Anterior cingulate cortex (tissue), 58 donors: ENCODE measurements around the gene B3GLCT.
"Not testable (repeated sequence)": the region's sequence is repeated elsewhere in the genome, so short reads cannot be mapped to it uniquely, and the experiment has no call there.

Source experiments
- DNase-seq, 58 donors: peaks; one replicate each; lab custom pipeline; 2025; lab: John Stamatoyannopoulos, UW

B3GLCT gene

DNA sequence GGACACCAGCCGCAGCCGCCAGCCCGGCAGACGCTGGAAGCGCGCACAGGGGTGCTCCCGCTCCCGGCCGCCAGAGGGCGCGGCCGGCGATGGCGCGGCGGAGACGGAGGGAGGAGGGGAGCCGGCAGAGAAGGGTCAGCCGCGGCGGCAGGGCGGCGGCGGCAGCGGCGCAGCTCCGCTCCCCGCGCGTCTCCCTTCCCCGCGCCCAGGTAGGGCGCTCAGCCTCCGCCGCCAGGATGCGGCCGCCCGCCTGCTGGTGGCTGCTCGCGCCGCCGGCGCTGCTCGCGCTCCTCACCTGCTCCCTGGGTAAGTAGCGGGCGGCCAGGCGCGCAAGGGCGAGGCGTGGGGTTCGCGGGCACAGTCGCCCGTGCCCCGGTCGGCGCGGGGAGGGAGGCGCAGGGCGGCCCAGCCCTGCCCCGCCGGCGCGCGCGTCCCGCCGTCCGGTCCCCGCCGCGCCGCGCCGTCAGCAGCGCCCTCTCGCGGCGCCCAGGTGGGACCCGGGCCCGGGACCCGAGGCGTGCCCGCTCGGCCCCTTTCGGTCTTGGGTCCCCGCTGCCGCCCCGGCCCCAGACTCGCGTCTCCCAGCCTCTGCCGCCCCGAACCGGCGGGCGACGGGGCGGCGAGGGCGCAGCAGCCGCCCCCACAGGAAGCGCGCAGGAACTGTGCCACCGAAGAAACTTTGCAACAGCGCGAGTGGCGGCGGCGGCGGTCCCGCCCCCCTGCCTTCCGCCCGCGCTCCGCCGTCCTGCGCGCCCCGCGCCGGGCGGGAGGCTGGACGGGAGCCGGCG, at the start of gene B3GLCT:
B3GLCT (plus strand) TSS at position 127 of the 788 bp plus-strand sequence; CDS start at position 237, 110 bp downstream.
- peak in 50 of 58 donors; percentile 12 to 82 (median 63) for DNase-seq

DNA sequence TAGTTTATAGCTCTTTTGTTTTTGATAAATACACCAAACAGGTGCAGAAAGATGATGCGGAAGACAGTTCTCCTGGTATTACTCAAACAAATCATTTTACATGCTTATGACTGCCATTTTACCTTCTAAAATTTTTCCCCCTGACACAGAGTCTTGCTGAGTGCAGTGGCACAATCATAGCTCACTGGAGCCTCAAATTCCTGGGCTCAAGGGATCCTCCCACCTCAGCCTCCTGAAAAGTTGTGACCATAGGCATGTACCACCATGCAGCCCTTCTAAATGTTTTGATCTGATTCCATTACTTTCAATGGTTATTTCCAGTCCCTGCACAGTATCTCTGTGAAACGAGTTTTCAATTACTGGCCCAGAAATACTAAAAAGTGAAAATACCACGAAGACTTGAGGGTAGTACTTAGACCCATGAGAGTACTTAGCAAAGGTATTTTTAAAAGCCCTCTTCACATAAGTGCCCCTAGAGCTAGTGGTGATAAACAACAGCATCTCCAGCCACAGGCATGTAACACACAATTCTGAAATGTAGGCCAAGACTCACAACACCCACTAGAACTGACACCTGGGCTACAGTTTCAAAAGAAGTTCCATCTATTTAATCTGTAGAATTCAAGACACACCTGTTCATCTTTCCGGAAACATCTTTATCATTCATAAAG, 49.3 kb upstream of the B3GLCT start:
- DNase-seq = no peak

DNA sequence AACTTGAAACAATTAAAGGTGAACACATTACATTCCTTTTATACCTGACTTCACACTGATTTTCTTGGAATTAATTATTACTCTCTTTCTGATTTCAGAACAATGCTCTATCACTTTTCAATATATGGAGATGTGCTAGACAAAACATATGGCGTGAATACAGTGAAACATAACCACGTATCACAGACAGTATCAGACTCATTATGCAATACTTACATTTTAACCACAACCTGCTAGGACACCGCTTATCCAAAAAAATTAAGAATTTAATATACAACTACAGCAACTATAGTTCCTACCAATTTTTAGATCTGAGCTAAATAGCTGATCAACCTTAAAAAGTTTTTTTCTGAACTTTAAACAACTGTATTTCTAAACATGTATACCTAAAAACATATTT, 47.9 kb upstream of the B3GLCT start:
- no peak for DNase-seq

DNA sequence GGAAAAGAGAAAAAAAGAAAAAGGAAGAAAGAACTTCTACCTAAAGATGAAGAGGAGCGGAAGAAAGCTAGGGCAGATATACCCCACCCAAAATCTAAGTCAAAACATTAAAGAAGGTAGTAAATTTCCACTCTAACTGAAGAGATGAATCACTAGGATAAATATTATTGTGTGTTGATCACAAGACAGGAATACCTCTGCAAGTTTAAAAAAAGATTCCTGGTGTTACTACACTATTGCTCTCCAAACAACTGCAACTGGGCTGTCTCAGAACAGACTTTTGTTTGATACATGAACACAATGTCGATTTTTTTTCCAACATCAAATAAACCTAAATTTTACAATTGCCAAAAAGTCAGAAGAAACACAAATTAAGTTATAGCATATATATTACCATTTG, 44.8 kb upstream of the B3GLCT start:
- no peak for DNase-seq

DNA sequence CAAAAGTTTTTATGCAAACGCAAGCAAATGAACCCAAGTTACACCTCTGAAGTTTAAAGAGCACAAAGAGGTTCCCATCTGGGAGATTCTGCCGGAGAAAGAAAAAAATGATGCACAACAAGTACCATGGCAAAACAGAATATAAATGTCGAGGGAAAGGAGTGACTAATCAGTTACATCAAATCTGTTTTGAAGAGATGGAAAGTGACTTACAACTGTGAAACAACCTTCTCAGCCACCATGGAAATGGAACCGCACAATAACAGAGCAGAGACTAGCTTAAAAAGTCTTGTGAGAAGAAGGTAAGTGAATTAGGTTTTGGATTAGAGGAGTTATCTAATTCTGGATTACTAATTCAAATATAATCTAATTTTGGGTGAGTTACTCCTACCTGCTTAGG, 40.5 kb upstream of the B3GLCT start:
- DNase-seq = no peak

DNA sequence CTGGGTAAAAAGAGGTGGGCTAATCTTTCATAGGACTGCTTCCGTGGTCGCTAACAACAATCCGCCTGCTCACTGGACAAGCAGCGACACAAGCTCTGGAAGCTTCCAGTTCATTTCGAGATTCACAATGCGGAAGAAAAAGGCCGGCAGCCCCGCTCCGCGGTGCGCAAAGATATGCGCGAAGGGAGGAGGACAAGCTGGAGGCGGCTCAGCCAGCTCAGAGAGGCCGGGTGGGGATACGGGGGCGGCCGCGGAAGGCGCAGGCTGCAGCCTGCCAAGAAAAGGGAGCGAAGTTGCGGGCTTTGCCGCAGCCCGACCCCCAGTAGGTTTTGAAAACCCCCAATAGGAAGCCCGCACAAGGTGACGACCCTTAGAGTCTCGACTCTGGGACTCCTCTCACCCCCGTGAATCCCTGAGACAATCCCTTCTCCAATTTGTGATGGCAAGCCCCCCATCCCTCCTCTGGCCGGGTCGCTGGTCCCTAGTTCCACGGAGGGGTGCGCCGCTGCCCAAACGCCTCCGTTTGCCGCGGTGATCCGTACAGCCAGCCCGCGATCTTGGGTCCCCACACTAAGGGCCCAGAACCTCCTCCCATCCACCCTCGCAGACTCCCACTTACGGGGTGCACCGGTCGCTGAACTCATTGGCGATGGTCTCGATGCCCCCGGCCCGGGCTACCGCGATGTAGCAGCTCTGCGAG, 38.8 kb upstream of the B3GLCT start:
- peak in 57 of 58 donors; percentile 4 to 82 (median 53) for DNase-seq

DNA sequence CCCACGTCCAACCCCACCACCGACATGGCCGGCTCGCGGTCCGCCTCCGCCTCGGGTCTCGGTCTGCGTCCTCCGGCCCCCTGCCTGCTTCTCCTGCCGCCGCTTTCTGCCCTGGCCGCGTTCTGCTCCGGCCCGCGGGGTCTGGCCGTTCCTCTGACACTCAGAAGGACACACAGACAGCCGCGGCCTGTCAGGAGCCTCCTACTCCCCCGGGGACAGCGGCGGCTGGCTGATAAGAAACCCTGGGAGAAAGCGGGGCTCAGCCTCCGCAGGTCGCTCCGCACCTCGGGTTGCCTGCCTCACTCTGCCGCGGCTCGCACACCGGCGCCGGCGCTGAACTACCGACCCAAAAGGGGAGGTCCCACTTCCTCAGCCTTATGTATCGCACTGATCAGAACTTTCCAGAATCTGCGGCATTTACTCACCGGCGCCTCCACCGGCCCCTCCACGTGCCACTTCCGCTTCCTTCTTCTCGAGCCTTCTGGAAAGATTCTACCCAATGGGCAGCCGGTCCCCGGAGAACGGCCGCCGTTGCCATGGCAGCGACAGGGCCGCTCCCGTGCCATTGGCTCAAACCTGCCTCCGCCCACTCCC, 38.1 kb upstream of the B3GLCT start, which contains the start of gene HSPH1:
HSPH1 (minus strand) TSS at position 348 of the 594 bp plus-strand sequence; CDS start at position 26, 322 bp downstream.
- DNase-seq = peak; percentile 87 to 100 (median 98)

DNA sequence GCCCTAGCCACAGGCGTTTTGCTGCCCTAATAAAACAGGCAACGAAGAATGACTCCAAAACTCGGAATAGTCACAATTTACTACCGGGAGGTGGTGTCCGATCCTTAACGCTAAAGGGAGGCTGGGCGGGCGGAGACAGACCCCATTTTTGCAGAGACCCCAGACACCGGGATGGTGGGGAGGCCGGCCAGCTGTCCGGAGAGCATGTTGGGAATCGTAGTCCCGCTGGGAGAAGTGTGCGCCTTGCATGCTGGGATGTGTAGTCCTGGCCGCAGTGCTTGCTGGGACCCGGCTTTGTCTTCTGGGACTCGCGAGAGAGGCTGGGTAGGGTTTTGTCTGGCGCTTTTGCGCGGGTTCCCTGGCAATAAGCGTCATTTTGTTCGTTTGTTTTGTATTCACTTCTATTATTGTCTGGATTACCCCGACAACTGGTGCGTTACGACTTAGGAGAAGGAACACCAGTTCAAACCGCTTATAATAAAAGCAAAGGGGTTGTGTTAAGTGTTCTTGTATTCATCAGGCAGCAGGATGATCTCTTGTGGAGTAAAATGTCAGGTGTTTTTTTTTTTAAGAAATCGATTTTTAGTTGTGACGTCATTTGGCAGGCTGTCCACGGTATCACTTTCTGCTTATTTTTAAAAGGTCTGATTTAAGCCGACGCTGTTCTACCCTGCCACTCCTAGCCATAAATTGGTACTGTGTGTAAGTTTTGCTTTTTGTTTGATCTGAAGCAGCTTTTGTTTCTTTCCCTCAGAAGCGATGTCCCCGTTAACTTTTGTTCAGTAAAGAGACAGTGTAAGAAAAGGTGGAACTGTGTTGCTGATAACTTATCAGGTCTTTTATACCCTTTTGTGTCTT, 37.4 kb upstream of the B3GLCT start:
- DNase-seq = peak; percentile 92 to 100 (median 98)

DNA sequence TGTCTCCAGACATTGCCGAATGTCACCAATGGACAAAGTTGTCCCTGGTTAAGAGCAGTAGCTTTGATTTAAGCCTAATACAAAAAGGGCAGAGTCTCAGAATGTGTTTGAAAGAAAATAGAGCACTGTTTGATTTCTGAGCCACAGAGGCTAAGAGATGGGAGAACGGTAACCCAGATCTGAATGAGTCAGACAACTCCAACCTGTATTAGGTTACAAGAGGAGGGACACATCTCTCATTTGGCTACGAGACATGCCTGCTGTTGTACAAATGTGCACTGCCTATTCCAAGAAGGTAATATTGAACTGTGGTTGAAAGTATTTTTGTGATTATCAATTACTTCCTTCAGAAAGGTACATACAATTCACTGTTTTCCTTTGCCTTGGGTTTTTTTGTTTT, 33.2 kb upstream of the B3GLCT start:
- no peak for DNase-seq

DNA sequence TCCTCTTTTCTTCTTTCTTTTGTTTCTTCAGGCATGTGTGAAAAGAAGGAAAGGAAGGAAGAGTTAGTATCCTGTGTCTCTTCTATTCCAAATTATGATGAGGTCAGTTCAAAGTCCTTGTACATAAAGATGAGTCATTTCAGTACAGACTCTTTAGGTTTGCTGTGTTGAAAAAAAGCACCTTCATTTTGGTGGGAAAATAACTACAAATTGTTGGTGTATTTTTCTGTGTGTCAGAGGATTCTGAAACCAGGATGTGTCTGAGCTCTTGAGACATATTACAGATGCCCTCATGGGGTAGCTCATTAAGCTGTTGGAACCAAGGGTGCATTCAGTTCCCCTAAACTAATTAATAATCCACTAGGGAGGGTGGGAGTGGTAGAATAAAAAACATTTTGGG, 32.3 kb upstream of the B3GLCT start:
- DNase-seq = no peak

DNA sequence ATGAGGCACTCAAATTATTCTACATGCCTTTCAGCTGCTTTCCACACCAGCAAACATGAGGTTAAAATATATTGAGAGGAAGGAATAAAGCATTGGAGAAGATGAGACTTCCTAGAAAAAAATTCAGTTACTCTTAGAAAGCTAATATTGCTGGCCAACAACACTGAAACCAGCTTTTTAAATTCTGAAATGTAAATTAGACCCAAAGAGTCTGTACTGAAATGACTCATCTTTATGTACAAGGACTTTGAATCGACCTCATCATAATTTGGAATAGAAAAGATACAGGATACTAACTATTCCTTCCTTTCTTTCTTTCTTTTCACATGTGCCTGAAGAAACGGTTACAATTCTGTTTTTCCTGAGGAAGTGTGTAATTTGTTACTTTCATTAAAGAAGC, 31.6 kb upstream of the B3GLCT start:
- no peak for DNase-seq

DNA sequence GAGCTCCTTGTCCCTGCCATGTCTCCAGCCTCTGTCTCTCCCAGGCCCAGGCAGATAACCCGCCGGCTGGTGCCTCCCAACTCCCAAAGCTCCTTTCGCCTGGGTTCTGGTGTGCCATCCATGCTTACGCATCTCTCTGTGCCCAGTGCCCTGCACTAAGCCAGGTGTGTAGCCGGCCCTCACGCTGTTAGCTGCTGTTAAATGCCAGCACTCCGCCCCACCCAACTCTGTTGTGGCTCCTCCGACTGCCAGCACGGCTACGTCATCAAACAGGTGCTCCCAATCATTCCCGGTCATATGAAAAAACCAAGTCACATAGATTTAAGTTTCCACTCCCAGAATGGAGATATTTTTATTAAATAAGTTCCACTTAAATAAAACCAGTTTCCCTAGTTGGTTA, 31.0 kb upstream of the B3GLCT start:
- no peak for DNase-seq

DNA sequence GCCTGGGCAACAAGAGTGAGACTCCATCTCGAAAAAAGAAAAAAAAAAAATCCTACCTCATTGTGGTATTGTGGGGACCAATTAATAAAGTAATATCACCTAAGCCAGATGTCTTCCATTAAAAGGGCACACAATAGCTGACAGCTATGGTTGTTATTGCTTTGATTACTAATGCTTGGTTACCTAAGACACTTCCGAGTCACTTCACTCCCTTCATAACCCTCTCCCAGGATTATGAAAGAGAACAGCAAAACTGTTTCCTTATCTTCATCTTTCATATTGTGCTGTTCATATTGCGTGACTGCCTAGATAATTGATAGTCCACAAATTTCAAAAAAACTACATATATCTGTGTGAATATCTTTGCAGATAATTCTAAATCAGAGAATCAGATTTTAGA, 27.8 kb upstream of the B3GLCT start:
- DNase-seq = no peak

DNA sequence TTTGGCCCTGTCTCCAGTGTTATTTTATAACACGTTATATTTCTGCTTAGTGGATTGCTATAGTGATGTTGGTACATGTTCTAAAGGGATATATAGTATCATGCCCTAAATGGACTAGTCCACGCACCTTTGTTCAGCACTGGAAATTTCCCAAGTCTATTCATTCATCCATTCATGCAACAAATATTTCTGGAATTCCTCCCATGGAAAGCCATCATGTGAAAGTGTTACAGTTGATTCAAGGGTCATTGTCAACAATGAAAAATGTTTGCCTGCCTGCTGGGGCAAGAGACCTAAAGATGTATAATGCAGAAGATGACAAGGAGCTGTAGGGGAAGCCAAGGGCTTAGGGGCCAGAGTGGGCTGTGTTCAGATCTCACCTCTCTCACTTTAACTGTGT, 27.2 kb upstream of the B3GLCT start:
- no peak for DNase-seq

DNA sequence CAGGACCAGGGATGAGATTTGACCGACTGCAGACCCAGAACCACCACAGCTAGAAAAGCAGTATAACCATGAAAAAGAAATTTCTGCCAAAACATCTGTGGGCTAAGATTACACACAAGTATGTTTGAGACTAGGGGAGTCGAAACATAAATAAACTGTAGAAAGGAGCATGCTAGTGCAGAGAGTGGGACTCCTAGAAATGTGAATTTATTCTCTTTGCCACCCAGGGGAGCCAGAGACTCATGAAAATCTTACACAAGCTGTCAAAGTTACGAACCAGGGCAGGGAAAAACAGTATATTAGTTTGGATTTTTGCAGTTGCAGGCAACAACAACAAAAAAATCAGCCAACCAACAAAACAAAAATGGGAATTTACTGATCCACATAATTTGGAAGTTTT, 25.8 kb upstream of the B3GLCT start:
- DNase-seq = peak in 7 of 58 donors; percentile 6 to 32 (median 9)

DNA sequence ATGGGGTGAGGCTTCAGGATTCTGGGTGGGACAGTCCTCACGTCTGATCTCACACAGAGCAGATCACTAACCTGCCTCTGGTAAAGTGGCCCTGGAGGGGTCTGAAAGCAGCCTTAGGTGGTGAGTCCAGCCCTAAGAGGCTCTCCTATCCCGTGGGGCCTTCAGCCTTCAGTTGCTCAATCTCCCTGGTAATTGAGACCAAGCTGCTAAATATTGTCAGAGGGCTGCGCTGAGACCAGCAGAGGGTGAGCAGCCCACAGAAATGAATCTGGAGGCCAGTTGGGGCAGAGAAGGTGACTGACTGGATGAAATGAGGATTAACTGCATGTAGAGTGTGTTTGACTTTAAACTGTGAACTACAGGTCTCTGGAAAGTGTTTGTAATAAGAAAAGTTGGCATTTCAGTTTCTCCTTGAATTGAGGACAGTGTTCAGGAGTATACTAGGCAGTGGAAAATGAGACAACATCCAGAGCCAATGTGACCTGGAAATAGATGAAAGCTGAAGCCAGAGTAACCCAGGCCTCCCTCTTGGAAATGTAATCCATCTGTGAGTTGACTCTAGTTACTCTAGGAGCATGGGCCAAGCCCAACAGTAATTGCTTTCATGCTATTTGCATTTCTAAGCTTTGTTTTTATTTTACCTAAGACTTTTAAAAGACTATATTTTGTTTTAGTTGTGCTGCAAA, 23.8 kb upstream of the B3GLCT start:
- no peak for DNase-seq

DNA sequence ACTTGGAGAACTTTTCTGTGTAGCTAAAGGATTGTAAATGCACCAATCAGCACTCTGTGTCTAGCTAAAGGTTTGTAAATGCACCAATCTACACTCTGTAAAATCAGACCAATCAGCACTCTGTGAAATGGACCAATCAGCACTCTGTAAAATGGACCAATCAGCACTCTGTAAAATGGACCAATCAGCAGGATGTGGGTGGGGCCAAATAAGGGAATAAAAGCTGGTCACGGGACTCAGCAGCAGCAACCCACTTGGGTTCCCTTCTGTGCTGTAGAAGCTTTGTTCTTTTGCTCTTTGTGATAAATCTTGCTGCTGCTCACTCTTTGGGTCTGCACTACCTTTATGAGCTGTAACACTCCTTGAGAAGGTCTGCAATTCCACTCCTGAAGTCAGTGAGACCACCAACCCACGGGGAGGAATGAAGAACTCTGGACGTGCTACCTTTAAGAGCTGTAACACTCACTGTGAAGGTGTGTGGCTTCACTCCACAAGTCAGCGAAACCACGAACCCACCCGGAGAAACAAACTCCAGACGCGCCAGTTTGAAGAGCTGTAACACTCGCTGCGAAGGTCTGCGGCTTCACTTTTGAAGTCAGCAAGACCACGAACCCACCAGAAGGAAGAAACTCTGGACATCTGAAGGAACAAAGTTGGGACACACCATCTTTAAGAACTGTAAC, 21.8 kb upstream of the B3GLCT start:
- DNase-seq = not testable (repeated sequence)

DNA sequence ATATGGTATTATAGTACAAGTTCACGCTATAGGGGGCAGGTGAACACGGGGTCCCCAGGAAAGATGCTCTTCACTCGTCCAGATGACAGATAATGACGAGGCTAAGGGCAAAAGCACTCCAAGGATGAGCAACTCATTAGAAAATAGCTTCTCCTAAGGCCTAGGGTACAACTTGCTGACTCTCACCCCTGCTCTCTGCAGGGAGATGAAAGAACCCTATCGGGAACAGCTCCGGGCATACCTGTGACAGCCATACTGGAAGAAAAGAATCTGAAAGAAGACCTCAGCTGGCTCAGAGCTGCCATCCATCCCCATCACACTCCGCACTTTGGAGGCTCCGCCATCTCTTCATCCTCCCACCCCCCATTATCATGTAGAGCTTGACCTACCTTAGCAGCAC, 20.5 kb upstream of the B3GLCT start:
- DNase-seq = no peak

DNA sequence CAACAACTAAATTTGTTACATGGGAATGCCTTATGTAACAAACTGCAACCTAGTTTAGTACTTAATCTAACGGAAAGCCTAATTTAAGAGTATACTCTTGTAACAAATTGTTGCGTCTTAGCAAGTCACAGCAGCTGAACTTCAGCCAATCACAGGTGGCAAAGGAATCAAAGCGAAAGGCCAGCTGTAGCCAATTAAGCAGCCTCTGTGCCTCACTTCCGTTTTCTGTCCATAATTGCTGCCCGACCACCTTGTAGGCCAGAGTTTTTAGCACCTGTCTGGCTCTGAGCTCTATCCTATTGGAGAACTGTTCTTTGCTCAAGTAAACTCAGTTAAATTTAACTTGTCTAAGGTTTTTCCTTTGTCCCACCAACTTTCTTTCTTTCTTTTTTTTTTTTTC, 20.0 kb upstream of the B3GLCT start:
- no peak for DNase-seq
